NCI-H128 (cell line): Measurements from ENCODE around the gene ZBTB16.

Experiments used
- DNase-seq: peaks from one replicate; lab custom pipeline; 2025; ENCODE audit not compliant: unreplicated experiment; lab: John Stamatoyannopoulos, UW

ZBTB16 gene

GRCh38 chr11:114197799-114198500 lies 138.4 kb downstream of the ZBTB16 start:
- no peak for DNase-seq

GRCh38 chr11:114199051-114199450 lies 139.5 kb downstream of the ZBTB16 start:
- no peak for DNase-seq

- DNase-seq, result no peak
These were observed 141.0 kb downstream of the ZBTB16 start for GRCh38 chr11:114200351-114201133.

GRCh38 chr11:114201219-114201618 lies 141.7 kb downstream of the ZBTB16 start:
- DNase-seq, result no peak

- DNase-seq, result no peak
These were observed 142.6 kb downstream of the ZBTB16 start for GRCh38 chr11:114202011-114202609.

- DNase-seq, result no peak
These were observed 147.6 kb downstream of the ZBTB16 start for GRCh38 chr11:114207096-114207495.

GRCh38 chr11:114208377-114208776 lies 148.9 kb downstream of the ZBTB16 start:
- DNase-seq, result no peak

- no peak for DNase-seq
These were observed 149.8 kb downstream of the ZBTB16 start for GRCh38 chr11:114209343-114209742.

- no peak for DNase-seq
These were observed 150.4 kb downstream of the ZBTB16 start for GRCh38 chr11:114209904-114210303.

- no peak for DNase-seq
These were observed 152.1 kb downstream of the ZBTB16 start for GRCh38 chr11:114211444-114212121.

- no peak for DNase-seq
These were observed 154.1 kb downstream of the ZBTB16 start for GRCh38 chr11:114213622-114214021.

- DNase-seq, result no peak
These were observed 155.9 kb downstream of the ZBTB16 start for GRCh38 chr11:114215428-114215827.

- no peak for DNase-seq
These were observed 156.6 kb downstream of the ZBTB16 start for GRCh38 chr11:114215871-114216795.

GRCh38 chr11:114216796-114217180 lies 157.3 kb downstream of the ZBTB16 start:
- no peak for DNase-seq

- DNase-seq, result no peak
These were observed 159.0 kb downstream of the ZBTB16 start for GRCh38 chr11:114218508-114218907.

GRCh38 chr11:114219559-114220349 lies 160.2 kb downstream of the ZBTB16 start:
- DNase-seq, result no peak

GRCh38 chr11:114221037-114221436 lies 161.5 kb downstream of the ZBTB16 start:
- DNase-seq, result no peak

GRCh38 chr11:114225661-114226060 lies 166.2 kb downstream of the ZBTB16 start:
- DNase-seq, result no peak

GRCh38 chr11:114226356-114226755 lies 166.8 kb downstream of the ZBTB16 start:
- DNase-seq, result no peak
